ENCODE data around the gene RIPOR3.
"Not testable (repeated sequence)": the region's sequence is repeated elsewhere in the genome, so short reads cannot be mapped to it uniquely, and the experiment has no call there.

RIPOR3 gene

GRCh38 chr20:50646483-50646996 lies 44.8 kb downstream of the RIPOR3 start:
- Mint-ChIP-seq H3K9me3 (no peaks in the 10 kb centered on the region), H3K36me3 (ENCODE audit: low read depth) (no peaks in the 10 kb centered on the region), H3K4me1 (ENCODE audit: low read depth) (no peaks in the 10 kb centered on the region), H3K4me3 (no peak overlapping the region), H3K27me3 (peaks cover 4% of the 10 kb centered on the region), H3K27ac (no peak overlapping the region)
- no peak for DNase-seq

- no peak overlapping the region for H3K4me3 Mint-ChIP-seq
- H3K27ac Mint-ChIP-seq, result no peak overlapping the region
- H3K4me1 Mint-ChIP-seq (ENCODE audit: low read depth), result no peaks in the 10 kb centered on the region
- H3K9me3 Mint-ChIP-seq, result no peaks in the 10 kb centered on the region
- no peaks in the 10 kb centered on the region for H3K36me3 Mint-ChIP-seq (ENCODE audit: low read depth)
- peaks cover 4% of the 10 kb centered on the region for H3K27me3 Mint-ChIP-seq
- DNase-seq, result no peak
Observed at GRCh38 chr20:50645253-50646068, 45.9 kb downstream of the RIPOR3 start.

- no peak overlapping the region for H3K27ac Mint-ChIP-seq
- H3K27me3 Mint-ChIP-seq, result no peaks in the 10 kb centered on the region
- no peak for DNase-seq
- H3K4me1 Mint-ChIP-seq (ENCODE audit: low read depth), result no peaks in the 10 kb centered on the region
- H3K36me3 Mint-ChIP-seq (ENCODE audit: low read depth), result no peaks in the 10 kb centered on the region
- no peaks in the 10 kb centered on the region for H3K9me3 Mint-ChIP-seq
- H3K4me3 Mint-ChIP-seq, result no peak overlapping the region
Observed at GRCh38 chr20:50642288-50642803, 49.0 kb downstream of the RIPOR3 start.

GRCh38 chr20:50641625-50642287 lies 49.6 kb downstream of the RIPOR3 start:
- not testable (repeated sequence) for H3K9me3 Mint-ChIP-seq; H3K4me1 Mint-ChIP-seq (ENCODE audit: low read depth); H3K4me3 Mint-ChIP-seq; H3K27me3 Mint-ChIP-seq; H3K27ac Mint-ChIP-seq; H3K36me3 Mint-ChIP-seq (ENCODE audit: low read depth); DNase-seq

- H3K4me1 Mint-ChIP-seq (ENCODE audit: low read depth); DNase-seq; H3K27ac Mint-ChIP-seq; H3K4me3 Mint-ChIP-seq; H3K27me3 Mint-ChIP-seq; H3K36me3 Mint-ChIP-seq (ENCODE audit: low read depth); H3K9me3 Mint-ChIP-seq: not testable (repeated sequence)
Observed at GRCh38 chr20:50639971-50640711, 51.2 kb downstream of the RIPOR3 start.

GRCh38 chr20:50638015-50638847 lies 53.1 kb downstream of the RIPOR3 start:
- not testable (repeated sequence) for H3K27ac Mint-ChIP-seq; H3K4me1 Mint-ChIP-seq (ENCODE audit: low read depth); H3K9me3 Mint-ChIP-seq; DNase-seq; H3K27me3 Mint-ChIP-seq; H3K36me3 Mint-ChIP-seq (ENCODE audit: low read depth); H3K4me3 Mint-ChIP-seq

DNA sequence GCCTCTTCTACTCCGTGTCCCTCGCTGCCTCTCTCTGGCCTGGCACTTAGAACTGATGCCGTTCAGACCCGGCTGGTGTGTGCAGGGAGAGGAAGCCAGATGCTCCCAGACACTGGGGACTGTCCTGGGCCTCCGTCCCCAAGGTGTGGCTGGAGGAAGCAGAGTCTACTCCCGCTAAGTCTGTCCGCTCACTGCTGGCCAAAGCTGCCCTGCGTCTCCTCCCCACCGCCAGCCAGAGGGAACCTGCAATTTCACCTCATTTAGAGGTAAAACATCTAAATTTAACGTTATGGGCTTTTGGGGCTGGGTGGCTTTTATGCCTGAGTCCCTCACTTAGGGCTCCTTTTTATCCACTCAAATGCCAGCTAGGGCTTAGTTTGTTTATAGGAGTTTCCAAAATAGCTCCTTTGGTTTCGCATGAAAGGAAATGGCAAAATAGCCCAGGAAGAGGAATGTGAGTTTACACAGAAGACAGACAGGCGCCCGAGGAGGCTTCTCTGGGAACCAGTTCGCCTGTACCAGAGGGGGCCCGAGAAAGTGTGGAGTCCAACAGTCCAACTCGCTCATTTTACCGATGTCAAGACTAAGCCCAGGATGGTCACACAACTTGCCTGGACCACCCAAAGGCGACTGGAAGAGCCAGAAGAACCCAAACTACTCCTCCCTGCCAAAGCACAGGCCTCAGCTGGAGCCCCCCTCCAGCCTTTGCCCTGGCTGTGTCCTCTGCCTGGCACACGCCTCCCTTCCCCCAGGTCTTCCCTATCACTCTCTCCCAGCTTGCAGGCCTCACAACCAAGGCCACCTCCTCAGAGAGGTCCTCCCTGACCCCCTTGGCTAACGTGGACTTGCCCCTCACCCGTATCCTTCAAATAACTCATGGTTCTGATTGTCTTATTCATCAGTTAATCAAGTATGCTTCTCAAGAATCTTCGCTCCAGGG lies 54.5 kb downstream of the RIPOR3 start:
- DNase-seq, result no peak
- H3K9me3 Mint-ChIP-seq, result no peaks in the 10 kb centered on the region
- no peak overlapping the region for H3K4me3 Mint-ChIP-seq
- H3K36me3 Mint-ChIP-seq (ENCODE audit: low read depth), result no peaks in the 10 kb centered on the region
- no peaks in the 10 kb centered on the region for H3K4me1 Mint-ChIP-seq (ENCODE audit: low read depth)
- H3K27me3 Mint-ChIP-seq, result peaks cover 5% of the 10 kb centered on the region
- no peak overlapping the region for H3K27ac Mint-ChIP-seq

DNA sequence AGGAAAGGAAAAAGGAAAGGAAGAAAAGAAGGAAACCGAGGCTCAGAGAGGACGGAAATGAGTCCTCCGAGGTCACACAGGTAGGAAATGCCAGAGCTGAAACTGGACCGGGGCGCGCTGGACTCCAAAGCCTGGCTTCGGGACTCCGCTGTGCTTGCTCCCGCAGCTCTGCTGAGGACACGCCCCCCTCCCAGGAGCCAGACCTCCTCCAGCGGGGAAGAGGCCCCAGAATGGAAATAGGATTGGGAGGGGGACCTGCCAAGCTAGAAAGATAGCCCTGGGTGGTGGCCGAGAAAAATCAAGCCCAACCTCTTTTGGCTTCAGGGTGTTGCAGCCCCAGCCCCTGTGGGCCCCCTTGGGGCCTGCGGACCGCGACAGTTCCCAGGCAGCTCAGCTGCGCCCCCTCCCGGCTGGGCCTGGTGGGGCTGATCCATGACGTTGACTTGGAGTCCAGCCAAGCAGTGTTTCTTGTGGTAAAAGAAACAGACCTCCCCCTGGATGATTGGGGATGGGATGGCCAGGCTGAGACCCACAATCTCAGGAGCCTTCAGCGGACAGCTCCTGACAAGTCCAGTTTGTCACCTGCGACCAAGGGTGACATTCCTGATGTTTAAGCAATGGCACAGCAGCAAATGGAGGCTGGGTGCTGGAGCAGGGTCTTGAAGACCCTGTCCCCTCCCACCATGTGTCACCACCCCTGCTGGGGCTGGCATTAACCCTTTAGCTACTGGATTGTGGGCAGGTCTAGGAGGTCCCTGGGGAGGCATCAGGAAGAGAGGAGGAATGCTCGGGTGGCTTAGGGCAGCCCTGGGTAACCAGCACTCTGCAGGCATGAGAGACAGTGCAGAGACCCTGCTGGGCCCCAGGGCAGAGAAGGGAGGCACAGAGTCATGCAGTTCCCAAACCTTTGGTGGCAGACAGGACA lies 55.4 kb downstream of the RIPOR3 start:
- Mint-ChIP-seq H3K27ac (no peak overlapping the region), H3K36me3 (ENCODE audit: low read depth) (no peaks in the 10 kb centered on the region), H3K4me3 (no peak overlapping the region), H3K27me3 (peaks cover 5% of the 10 kb centered on the region), H3K4me1 (ENCODE audit: low read depth) (no peaks in the 10 kb centered on the region), H3K9me3 (no peaks in the 10 kb centered on the region)
- DNase-seq, result peak; percentile 73

- Mint-ChIP-seq H3K9me3 (no peaks in the 10 kb centered on the region), H3K27ac (no peak overlapping the region), H3K36me3 (ENCODE audit: low read depth) (no peaks in the 10 kb centered on the region), H3K4me1 (ENCODE audit: low read depth) (no peaks in the 10 kb centered on the region), H3K4me3 (no peak overlapping the region), H3K27me3 (peaks cover 5% of the 10 kb centered on the region)
- DNase-seq, result no peak
Observed at GRCh38 chr20:50635014-50635557, 56.3 kb downstream of the RIPOR3 start.

DNA sequence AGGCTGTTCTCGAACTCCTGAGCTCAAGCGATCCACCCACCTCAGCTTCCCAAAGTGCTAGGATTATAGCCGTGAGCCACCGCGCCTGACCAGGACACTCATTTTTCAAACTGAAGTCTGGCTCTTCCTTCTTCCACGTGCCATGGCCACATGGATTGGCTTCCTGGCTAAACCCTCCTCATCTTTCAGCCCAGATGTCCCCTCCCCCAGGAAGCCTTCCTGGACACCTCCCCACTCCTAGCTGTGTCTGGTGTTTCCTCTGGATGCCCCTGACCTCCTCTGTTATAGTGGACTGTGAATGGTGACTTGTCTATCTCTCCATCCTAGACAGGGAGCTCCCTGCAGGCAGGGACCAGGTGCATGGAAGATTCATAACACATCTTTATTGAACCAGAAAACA lies 57.2 kb downstream of the RIPOR3 start:
- no peaks in the 10 kb centered on the region for H3K36me3 Mint-ChIP-seq (ENCODE audit: low read depth)
- no peak for DNase-seq
- peaks cover 5% of the 10 kb centered on the region for H3K27me3 Mint-ChIP-seq
- no peaks in the 10 kb centered on the region for H3K4me1 Mint-ChIP-seq (ENCODE audit: low read depth)
- no peaks in the 10 kb centered on the region for H3K9me3 Mint-ChIP-seq
- no peak overlapping the region for H3K4me3 Mint-ChIP-seq
- no peak overlapping the region for H3K27ac Mint-ChIP-seq

DNA sequence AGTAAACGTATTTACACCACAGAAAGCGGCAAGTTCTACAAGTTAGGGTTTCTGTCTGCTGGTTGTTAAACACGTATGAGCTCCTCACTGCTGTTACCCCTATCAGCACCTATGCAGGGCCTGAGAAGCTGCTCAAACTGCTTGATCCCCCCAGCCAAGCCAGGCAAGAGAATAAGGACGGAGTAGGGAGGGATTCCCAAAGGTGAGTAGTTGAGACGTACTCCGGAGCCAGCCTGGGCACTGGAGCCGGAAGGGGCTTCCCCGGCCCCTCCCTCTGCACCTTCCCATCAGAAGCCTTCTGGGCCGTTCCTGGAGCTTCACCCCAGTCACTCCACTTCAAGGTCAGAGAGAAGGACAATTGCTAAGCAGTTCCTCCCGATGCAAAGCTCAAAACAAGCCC lies 58.0 kb downstream of the RIPOR3 start:
- H3K4me3 Mint-ChIP-seq, result no peak overlapping the region
- peaks cover 5% of the 10 kb centered on the region for H3K27me3 Mint-ChIP-seq
- H3K4me1 Mint-ChIP-seq (ENCODE audit: low read depth), result no peaks in the 10 kb centered on the region
- no peaks in the 10 kb centered on the region for H3K9me3 Mint-ChIP-seq
- DNase-seq, result no peak
- H3K27ac Mint-ChIP-seq, result no peak overlapping the region
- H3K36me3 Mint-ChIP-seq (ENCODE audit: low read depth), result no peaks in the 10 kb centered on the region

DNA sequence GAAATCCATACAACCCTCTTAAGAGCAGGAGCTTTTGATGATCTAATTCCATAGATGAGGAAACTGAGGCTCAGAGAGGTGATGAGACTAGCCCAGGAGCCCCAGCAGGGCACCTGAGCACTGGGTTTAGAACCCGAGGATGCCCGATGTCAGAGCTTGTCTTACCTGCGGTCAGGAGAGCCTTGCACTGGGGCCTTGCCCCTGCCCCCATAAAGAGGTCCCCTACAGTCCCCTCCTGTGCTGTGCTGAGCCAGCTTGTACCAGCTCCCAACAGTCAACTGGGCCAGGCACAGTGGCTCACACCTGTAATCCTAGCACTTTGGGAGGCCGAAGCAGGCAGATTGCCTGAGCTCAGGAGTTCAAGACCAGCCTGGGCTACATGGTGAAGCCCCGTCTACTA lies 58.6 kb downstream of the RIPOR3 start:
- Mint-ChIP-seq H3K9me3 (no peaks in the 10 kb centered on the region), H3K36me3 (ENCODE audit: low read depth) (no peaks in the 10 kb centered on the region), H3K27ac (no peak overlapping the region), H3K4me1 (ENCODE audit: low read depth) (no peaks in the 10 kb centered on the region), H3K4me3 (no peak overlapping the region), H3K27me3 (peaks cover 5% of the 10 kb centered on the region)
- no peak for DNase-seq

All from activated T-cell treated with anti-CD3 and anti-CD28 coated beads, Interleukin-2, amount 50 U/mL, for 24 hours (primary cell).